ENCODE data around the gene OSBPL8. TPM values are rescaled to one million over a fixed set of nuclear protein-coding genes. Genes with fewer than 3 reads are reported as not detected.

Gene OSBPL8
- total and polyA plus RNA-seq, 4 donors = 6.9 to 32.5 (median 22.9) TPM

- Histone ChIP-seq H3K27me3 (ENCODE audit: control insufficient read depth in 4 of 4, insufficient read depth in 4 of 4, low read length in 3 of 4) (no peaks in the 10 kb centered on the region), H3K36me3 (ENCODE audit: control insufficient read depth in 4 of 4, insufficient read depth in 3 of 4, low read depth in 1 of 4, low read length in 3 of 4) (no peaks in the 10 kb centered on the region), H3K9me3 (ENCODE audit: control insufficient read depth in 4 of 4, low read length in 3 of 4) (no peaks in the 10 kb centered on the region), H3K4me3 (ENCODE audit: low read depth in 1 of 3, low read length in 3 of 3) (no peak overlapping the region), H3K27ac (ENCODE audit: low read depth in 1 of 2, low read length in 2 of 2) (no peak overlapping the region), H3K4me1 (ENCODE audit: control insufficient read depth in 4 of 4, insufficient read depth in 4 of 4, low read length in 3 of 4) (peaks cover 0 to 2% (median 0%) of the 10 kb centered on the region in 4 donors), H3K9ac (ENCODE audit: low read depth in 1 of 2, low read length in 2 of 2) (no peak overlapping the region)
- WGBS = 90% methylated on average over 2 of the region's 2 CpGs
- DNase-seq (ENCODE audit: low spot score) = no peak
- no peak for TF ChIP-seq ATF3 (IDR thresholded peaks at IDR 0.05)
These were observed 96.8 kb downstream of the OSBPL8 start for GRCh38 chr12:76462668-76463224.

GRCh38 chr12:76460807-76461206 is 98.8 kb downstream of the OSBPL8 start:
- no peak for DNase-seq (ENCODE audit: low spot score)
- Histone ChIP-seq H3K4me3 (ENCODE audit: low read depth in 1 of 3, low read length in 3 of 3) (no peak overlapping the region), H3K9me3 (ENCODE audit: control insufficient read depth in 4 of 4, low read length in 3 of 4) (no peaks in the 10 kb centered on the region), H3K9ac (ENCODE audit: low read depth in 1 of 2, low read length in 2 of 2) (no peak overlapping the region), H3K27me3 (ENCODE audit: control insufficient read depth in 4 of 4, insufficient read depth in 4 of 4, low read length in 3 of 4) (no peaks in the 10 kb centered on the region), H3K4me1 (ENCODE audit: control insufficient read depth in 4 of 4, insufficient read depth in 4 of 4, low read length in 3 of 4) (peaks cover 0 to 2% (median 0%) of the 10 kb centered on the region in 4 donors), H3K27ac (ENCODE audit: low read depth in 1 of 2, low read length in 2 of 2) (no peak overlapping the region), H3K36me3 (ENCODE audit: control insufficient read depth in 4 of 4, insufficient read depth in 3 of 4, low read depth in 1 of 4, low read length in 3 of 4) (no peaks in the 10 kb centered on the region)
- no peak for TF ChIP-seq SP1 (IDR thresholded peaks at IDR 0.05)
- no peak for TF ChIP-seq TAF1 (conservative IDR thresholded peaks at IDR 0.05)
- TF ChIP-seq FOXA2 (IDR thresholded peaks at IDR 0.05) = no peak
- no peak for TF ChIP-seq EGR1 (IDR thresholded peaks at IDR 0.05; ENCODE audit: low read depth in 2 of 2)
- no peak for TF ChIP-seq MAX (IDR thresholded peaks at IDR 0.05)

- H3K9me3 ChIP-seq (ENCODE audit: control insufficient read depth in 4 of 4, low read length in 3 of 4) = no peaks in the 10 kb centered on the region
- DNase-seq (ENCODE audit: low spot score) = no peak
- H3K4me3 ChIP-seq (ENCODE audit: low read depth in 1 of 3, low read length in 3 of 3) = no peak overlapping the region
- H3K9ac ChIP-seq (ENCODE audit: low read depth in 1 of 2, low read length in 2 of 2) = no peak overlapping the region
- peaks cover 0 to 4% (median under 1%) of the 10 kb centered on the region in 4 donors for H3K4me1 ChIP-seq (ENCODE audit: control insufficient read depth in 4 of 4, insufficient read depth in 4 of 4, low read length in 3 of 4)
- no peaks in the 10 kb centered on the region for H3K27me3 ChIP-seq (ENCODE audit: control insufficient read depth in 4 of 4, insufficient read depth in 4 of 4, low read length in 3 of 4)
- H3K27ac ChIP-seq (ENCODE audit: low read depth in 1 of 2, low read length in 2 of 2) = no peak overlapping the region
- WGBS = 76% methylated on average over 5 of the region's 5 CpGs
- no peaks in the 10 kb centered on the region for H3K36me3 ChIP-seq (ENCODE audit: control insufficient read depth in 4 of 4, insufficient read depth in 3 of 4, low read depth in 1 of 4, low read length in 3 of 4)
- TF ChIP-seq JUND (IDR thresholded peaks at IDR 0.05) (no peak), HNF4A (conservative IDR thresholded peaks at IDR 0.05) (no peak), SP1 (IDR thresholded peaks at IDR 0.05) (no peak), MAX (IDR thresholded peaks at IDR 0.05) (no peak), REST (IDR thresholded peaks at IDR 0.05) (no peak), ZBTB33 (IDR thresholded peaks at IDR 0.05) (no peak), TAF1 (conservative IDR thresholded peaks at IDR 0.05) (no peak), ATF3 (IDR thresholded peaks at IDR 0.05) (no peak), FOXA2 (IDR thresholded peaks at IDR 0.05) (no peak), GABPA (IDR thresholded peaks at IDR 0.05 in 1 of 2, conservative IDR thresholded peaks at IDR 0.05 in 1 of 2) (no peak), YY1 (IDR thresholded peaks at IDR 0.05) (no peak), NR2F2 (IDR thresholded peaks at IDR 0.05) (no peak), HNF4G (IDR thresholded peaks at IDR 0.05) (no peak), CTCF (IDR thresholded peaks at IDR 0.05; ENCODE audit: low read depth, low read length, missing input control) (no peak)
These were observed 101.8 kb downstream of the OSBPL8 start for GRCh38 chr12:76457818-76458217.

All from liver (tissue), 9 donors.